Mesothelial cell of epicardium (in vitro differentiated cells): ENCODE measurements around the gene AGBL5. TPM values are rescaled to one million over a fixed set of nuclear protein-coding genes. Genes with fewer than 3 reads are reported as not detected.

Source experiments
- DNase-seq, 2 experiments: peaks; one replicate each; pipeline ENCODE4 v3.0.0; 2021; ENCODE audit warnings: low spot score in 2 of 2; ENCODE audit not compliant: unreplicated experiment in 2 of 2
- H3K27ac Mint-ChIP-seq: 2 replicates; pipeline ENCODE4 v1.8.0; 2021; ENCODE audit warnings: mixed read lengths
- H3K27me3 Mint-ChIP-seq: 2 replicates; pipeline ENCODE4 v1.8.0; 2021; ENCODE audit warnings: low read depth, mixed read lengths
- H3K36me3 Mint-ChIP-seq: 2 replicates; pipeline ENCODE4 v1.8.0; 2021; ENCODE audit warnings: mixed read lengths
- H3K4me1 Mint-ChIP-seq: 2 replicates; pipeline ENCODE4 v1.8.0; 2021; ENCODE audit warnings: mixed read lengths
- H3K4me3 Mint-ChIP-seq: 2 replicates; pipeline ENCODE4 v1.8.0; 2021; ENCODE audit warnings: mild to moderate bottlenecking, moderate library complexity, mixed read lengths
- H3K9me3 Mint-ChIP-seq: 2 replicates; pipeline ENCODE4 v1.8.0; 2021; ENCODE audit warnings: mixed read lengths
- total RNA-seq: library from RNA; stranded (reverse); gene quantifications from 3 replicates; pipeline ENCODE4 v1.2.1, GENCODE V29; 2021
- TF ChIP-seq, protein P1 (sequence below): fragments of 200-600 bp; sonication (generic); IDR thresholded peaks from one replicate; pipeline ENCODE4 v1.5.0; 2021; ENCODE audit warnings: antibody characterized with exemption; ENCODE audit not compliant: unreplicated experiment

The AGBL5 gene
- total RNA-seq, 1 donor from 2014 or later, result 45.0 TPM

DNA sequence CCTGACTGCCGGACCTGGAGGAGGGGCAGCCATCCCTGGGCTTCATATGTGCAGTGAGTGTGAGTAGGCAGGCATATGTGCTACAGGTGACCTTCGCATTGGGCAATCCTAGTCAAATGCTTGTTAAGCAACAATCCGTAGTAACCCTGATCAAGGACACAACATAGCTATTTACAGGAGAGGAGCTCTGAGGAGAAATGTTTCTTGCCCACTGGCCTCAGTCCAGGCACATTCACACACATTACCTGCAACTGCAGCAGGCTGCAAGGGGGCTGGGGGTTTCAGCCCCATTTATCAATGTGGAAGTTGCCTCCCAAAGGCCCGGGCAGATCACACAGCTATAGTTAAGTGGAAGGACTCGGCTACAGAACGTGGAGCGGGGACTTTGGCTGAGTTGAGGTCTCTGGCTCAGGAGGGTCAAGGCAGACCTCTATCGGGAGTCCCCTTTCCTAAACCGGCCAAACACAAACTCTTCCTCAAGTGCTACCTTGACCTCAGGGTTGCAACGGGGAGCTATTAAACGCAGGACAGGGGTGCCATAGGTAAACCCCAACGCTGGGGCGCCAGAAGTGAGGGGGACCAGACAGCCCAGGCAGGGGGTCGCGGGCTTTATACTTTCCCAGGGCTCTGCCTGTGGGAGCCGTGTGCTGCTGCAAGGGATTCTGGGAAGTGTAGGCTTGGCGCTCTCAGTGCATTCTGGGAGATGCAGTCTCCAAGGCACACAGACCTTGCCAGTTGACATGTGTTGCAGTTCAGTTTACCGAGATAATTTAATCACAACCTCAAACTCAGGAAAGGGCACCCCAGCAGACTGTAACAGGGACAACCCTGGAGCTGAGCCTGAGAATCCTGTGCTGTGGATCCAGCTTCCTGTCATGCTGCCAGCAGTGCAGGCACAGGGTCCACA is 44.5 kb downstream of the AGBL5 start:
- H3K4me1 Mint-ChIP-seq, result peaks cover 9% of the 10 kb centered on the region
- H3K36me3 Mint-ChIP-seq, result no peaks in the 10 kb centered on the region
- peak overlapping the region; percentile 26 for H3K27ac Mint-ChIP-seq
- no peaks in the 10 kb centered on the region for H3K9me3 Mint-ChIP-seq
- no peak for DNase-seq
- H3K27me3 Mint-ChIP-seq, result no peaks in the 10 kb centered on the region
- H3K4me3 Mint-ChIP-seq, result peak overlapping the region; percentile 71
- TF ChIP-seq, protein P1, sequence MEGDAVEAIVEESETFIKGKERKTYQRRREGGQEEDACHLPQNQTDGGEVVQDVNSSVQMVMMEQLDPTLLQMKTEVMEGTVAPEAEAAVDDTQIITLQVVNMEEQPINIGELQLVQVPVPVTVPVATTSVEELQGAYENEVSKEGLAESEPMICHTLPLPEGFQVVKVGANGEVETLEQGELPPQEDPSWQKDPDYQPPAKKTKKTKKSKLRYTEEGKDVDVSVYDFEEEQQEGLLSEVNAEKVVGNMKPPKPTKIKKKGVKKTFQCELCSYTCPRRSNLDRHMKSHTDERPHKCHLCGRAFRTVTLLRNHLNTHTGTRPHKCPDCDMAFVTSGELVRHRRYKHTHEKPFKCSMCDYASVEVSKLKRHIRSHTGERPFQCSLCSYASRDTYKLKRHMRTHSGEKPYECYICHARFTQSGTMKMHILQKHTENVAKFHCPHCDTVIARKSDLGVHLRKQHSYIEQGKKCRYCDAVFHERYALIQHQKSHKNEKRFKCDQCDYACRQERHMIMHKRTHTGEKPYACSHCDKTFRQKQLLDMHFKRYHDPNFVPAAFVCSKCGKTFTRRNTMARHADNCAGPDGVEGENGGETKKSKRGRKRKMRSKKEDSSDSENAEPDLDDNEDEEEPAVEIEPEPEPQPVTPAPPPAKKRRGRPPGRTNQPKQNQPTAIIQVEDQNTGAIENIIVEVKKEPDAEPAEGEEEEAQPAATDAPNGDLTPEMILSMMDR, result no peak

DNA sequence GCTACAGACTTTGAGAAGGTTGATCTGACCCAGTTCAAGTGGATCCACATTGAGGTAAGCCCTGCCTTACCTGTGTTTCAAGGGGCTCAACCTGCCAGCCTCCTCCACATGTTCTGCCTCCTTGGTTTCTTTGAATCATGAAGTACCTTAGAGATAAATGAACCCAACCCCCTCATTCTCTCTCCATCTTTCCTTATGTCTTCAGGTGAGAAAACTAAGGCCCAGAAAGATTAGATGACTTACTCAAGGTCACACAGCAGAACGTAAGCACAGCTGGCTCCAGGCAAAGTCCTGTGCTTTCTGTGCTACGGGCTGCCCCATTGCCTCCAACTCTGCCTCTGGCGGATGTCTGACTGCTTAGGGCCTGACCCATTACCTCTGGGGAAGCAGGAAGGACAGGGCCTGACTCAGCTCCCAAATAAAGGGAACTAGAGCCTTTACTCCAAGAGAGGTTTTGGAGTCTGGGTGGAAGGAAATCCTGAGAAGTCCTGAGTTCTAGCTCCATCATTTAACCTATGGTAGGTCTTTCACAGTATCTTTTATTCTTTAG is 45.4 kb downstream of the AGBL5 start:
- no peak for DNase-seq
- TF ChIP-seq, protein P1, result no peak
- Mint-ChIP-seq H3K4me3 (no peak overlapping the region), H3K36me3 (no peaks in the 10 kb centered on the region), H3K27me3 (no peaks in the 10 kb centered on the region), H3K27ac (no peak overlapping the region), H3K4me1 (peaks cover 9% of the 10 kb centered on the region), H3K9me3 (no peaks in the 10 kb centered on the region)

DNA sequence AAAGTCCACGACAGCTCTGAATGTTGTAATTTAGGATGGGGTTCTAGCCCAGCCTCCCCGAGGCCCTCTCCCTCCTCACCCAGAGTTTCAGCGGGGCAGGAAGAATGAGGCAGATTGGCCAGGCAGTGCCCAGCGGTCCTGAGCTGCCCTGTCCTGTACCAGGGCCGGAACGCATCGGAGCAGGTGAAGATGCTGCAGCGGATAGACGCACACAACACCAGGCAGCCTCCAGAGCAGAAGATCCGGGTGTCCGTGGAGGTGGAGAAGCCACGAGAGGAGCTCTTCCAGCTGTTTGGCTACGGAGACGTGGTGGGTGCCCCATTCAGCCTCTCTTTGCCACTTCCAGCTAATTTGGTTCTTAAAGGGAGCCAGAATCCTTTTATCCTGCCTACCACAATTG is 45.9 kb downstream of the AGBL5 start:
- DNase-seq, result no peak
- H3K4me1 Mint-ChIP-seq, result peaks cover 9% of the 10 kb centered on the region
- no peaks in the 10 kb centered on the region for H3K9me3 Mint-ChIP-seq
- H3K4me3 Mint-ChIP-seq, result no peak overlapping the region
- H3K27me3 Mint-ChIP-seq, result no peaks in the 10 kb centered on the region
- no peak overlapping the region for H3K27ac Mint-ChIP-seq
- H3K36me3 Mint-ChIP-seq, result no peaks in the 10 kb centered on the region
- TF ChIP-seq, protein P1, result no peak

DNA sequence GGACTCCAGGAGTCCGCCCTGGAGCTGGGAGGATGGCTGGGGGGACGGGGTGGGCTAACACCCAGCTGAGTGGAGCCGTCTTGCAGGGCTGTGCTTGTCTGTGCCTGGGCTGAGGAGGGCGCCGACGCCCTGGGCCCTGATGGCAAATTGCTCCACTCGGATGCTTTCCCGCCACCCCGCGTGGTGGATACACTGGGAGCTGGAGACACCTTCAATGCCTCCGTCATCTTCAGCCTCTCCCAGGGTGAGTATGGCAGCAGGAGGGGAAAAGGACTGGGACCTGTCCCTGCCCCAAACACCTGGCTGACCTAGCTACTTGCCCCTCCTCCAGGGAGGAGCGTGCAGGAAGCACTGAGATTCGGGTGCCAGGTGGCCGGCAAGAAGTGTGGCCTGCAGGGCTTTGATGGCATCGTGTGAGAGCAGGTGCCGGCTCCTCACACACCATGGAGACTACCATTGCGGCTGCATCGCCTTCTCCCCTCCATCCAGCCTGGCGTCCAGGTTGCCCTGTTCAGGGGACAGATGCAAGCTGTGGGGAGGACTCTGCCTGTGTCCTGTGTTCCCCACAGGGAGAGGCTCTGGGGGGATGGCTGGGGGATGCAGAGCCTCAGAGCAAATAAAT is 48.0 kb downstream of the AGBL5 start:
- Mint-ChIP-seq H3K36me3 (no peaks in the 10 kb centered on the region), H3K27ac (no peak overlapping the region), H3K27me3 (peaks cover 3% of the 10 kb centered on the region), H3K4me3 (no peak overlapping the region), H3K4me1 (peaks cover 9% of the 10 kb centered on the region), H3K9me3 (no peaks in the 10 kb centered on the region)
- no peak for DNase-seq
- TF ChIP-seq, protein P1, result no peak

DNA sequence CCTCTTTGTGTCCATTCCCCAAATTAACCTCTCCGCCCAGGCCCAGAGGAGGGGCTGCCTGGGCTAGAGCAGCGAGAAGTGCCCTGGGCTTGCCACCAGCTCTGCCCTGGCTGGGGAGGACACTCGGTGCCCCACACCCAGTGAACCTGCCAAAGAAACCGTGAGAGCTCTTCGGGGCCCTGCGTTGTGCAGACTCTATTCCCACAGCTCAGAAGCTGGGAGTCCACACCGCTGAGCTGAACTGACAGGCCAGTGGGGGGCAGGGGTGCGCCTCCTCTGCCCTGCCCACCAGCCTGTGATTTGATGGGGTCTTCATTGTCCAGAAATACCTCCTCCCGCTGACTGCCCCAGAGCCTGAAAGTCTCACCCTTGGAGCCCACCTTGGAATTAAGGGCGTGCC is 48.6 kb downstream of the AGBL5 start:
- H3K4me1 Mint-ChIP-seq, result peaks cover 9% of the 10 kb centered on the region
- H3K4me3 Mint-ChIP-seq, result no peak overlapping the region
- no peak overlapping the region for H3K27ac Mint-ChIP-seq
- DNase-seq, result no peak
- no peaks in the 10 kb centered on the region for H3K36me3 Mint-ChIP-seq
- peaks cover 6% of the 10 kb centered on the region for H3K27me3 Mint-ChIP-seq
- no peaks in the 10 kb centered on the region for H3K9me3 Mint-ChIP-seq
- TF ChIP-seq, protein P1, result no peak
